Parathyroid adenoma (tissue), 2 donors: ENCODE results near the gene CYTH2.

Source experiments
- H2AFZ ChIP-seq: fragments of 300-600 bp; sonication (generic); one replicate; pipeline ENCODE4 v1.7.0; 2017; ENCODE audit warnings: antibody characterized with exemption, mild to moderate bottlenecking
- H3K27ac ChIP-seq: fragments of 300-600 bp; sonication (generic); one replicate; pipeline ENCODE4 v1.7.0; 2017
- H3K27me3 ChIP-seq: fragments of 300-600 bp; sonication (generic); one replicate; pipeline ENCODE4 v1.7.0; 2017; ENCODE audit warnings: low read length; ENCODE audit not compliant: control insufficient read depth, insufficient read depth
- H3K36me3 ChIP-seq: fragments of 300-600 bp; sonication (generic); one replicate; pipeline ENCODE4 v1.7.0; 2017; ENCODE audit warnings: low read length; ENCODE audit not compliant: control insufficient read depth, insufficient read depth
- H3K4me1 ChIP-seq: fragments of 300-600 bp; sonication (generic); one replicate; pipeline ENCODE4 v1.7.0; 2017; ENCODE audit warnings: control low read depth
- H3K4me2 ChIP-seq: fragments of 300-600 bp; sonication (generic); one replicate; pipeline ENCODE4 v1.7.0; 2017; ENCODE audit warnings: low read length
- H3K4me3 ChIP-seq: fragments of 300-600 bp; sonication (generic); one replicate; pipeline ENCODE4 v1.7.0; 2017; ENCODE audit warnings: low read depth, low read length
- H3K79me2 ChIP-seq: fragments of 300-600 bp; sonication (generic); one replicate; pipeline ENCODE4 v1.7.0; 2017; ENCODE audit warnings: control low read depth
- H3K9ac ChIP-seq: fragments of 300-600 bp; sonication (generic); one replicate; pipeline ENCODE4 v1.7.0; 2017; ENCODE audit warnings: mild to moderate bottlenecking
- H3K9me3 ChIP-seq: fragments of 300-600 bp; sonication (generic); one replicate; pipeline ENCODE4 v1.7.0; 2017; ENCODE audit warnings: low read length; ENCODE audit not compliant: control insufficient read depth
- TF ChIP-seq, protein P1 (sequence below): fragments of 300-600 bp; sonication (generic); IDR thresholded peaks from one replicate; pipeline ENCODE4 v1.7.0; 2017; ENCODE audit warnings: antibody characterized with exemption, mild to moderate bottlenecking
- donor health status: primary hyperparathyroidism.

CYTH2 gene

DNA sequence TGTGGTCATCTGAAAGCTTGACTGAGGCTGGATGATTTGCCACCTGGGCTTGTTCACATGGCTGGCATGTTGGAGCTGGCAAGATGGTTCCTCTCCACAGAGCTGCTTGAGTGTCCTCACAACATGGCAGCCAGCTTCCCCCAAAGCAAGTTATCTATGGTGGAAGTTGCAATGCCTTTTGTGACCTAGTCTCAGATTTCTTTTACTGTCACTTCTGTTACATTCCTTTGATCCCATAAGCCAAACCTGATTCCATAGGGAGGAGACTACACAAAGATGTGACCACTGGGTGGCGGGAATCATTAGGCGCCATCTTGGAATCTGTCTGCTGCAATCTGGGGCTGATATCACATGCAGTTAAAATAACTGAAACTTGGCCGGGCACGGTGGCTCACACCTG, 60.0 kb downstream of the CYTH2 start:
- Histone ChIP-seq H3K9me3 (no peaks in the 10 kb centered on the region), H3K9ac (no peak overlapping the region), H3K4me3 (no peak overlapping the region), H3K27ac (no peak overlapping the region), H3K27me3 (no peaks in the 10 kb centered on the region), H2AFZ (no peak overlapping the region), H3K79me2 (no peaks in the 10 kb centered on the region), H3K4me1 (no peaks in the 10 kb centered on the region), H3K36me3 (no peaks in the 10 kb centered on the region), H3K4me2 (no peak overlapping the region)
- TF ChIP-seq, protein P1, sequence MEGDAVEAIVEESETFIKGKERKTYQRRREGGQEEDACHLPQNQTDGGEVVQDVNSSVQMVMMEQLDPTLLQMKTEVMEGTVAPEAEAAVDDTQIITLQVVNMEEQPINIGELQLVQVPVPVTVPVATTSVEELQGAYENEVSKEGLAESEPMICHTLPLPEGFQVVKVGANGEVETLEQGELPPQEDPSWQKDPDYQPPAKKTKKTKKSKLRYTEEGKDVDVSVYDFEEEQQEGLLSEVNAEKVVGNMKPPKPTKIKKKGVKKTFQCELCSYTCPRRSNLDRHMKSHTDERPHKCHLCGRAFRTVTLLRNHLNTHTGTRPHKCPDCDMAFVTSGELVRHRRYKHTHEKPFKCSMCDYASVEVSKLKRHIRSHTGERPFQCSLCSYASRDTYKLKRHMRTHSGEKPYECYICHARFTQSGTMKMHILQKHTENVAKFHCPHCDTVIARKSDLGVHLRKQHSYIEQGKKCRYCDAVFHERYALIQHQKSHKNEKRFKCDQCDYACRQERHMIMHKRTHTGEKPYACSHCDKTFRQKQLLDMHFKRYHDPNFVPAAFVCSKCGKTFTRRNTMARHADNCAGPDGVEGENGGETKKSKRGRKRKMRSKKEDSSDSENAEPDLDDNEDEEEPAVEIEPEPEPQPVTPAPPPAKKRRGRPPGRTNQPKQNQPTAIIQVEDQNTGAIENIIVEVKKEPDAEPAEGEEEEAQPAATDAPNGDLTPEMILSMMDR = no peak

DNA sequence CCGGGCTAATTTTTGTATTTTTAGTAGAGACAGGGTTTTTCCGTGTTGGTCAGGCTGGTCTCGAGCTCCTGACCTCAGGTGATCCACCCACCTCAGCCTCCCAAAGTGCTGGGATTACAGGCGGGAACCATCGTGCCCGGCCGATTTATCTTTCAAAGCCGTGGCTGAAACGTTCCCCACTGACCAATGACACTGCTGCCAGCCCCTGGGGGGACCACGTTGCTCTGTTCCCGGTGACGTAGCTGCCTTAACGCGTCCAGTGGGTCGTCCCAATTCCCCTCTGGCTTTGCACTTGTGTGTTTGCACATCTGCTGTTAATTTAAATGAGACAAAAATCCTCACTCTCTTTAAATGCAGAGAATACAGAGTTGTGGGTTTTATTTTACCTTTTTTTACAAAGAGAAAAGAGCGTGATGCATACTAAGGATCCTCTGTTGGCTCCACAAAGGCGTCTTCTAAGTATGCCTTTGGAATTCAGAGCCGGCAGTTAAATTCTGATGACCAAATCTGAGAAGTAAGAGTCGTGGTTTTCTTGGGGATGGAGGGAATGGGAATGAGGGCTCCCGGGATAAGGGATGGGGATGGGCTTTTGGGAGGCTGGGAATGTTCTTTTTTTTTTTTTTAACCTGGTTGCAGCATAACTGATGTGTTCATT, 61.0 kb downstream of the CYTH2 start:
- H3K4me3 ChIP-seq = no peak overlapping the region
- TF ChIP-seq, protein P1 = no peak
- no peaks in the 10 kb centered on the region for H3K36me3 ChIP-seq
- no peak overlapping the region for H2AFZ ChIP-seq
- H3K4me2 ChIP-seq = no peak overlapping the region
- no peak overlapping the region for H3K27ac ChIP-seq
- no peaks in the 10 kb centered on the region for H3K27me3 ChIP-seq
- H3K4me1 ChIP-seq = no peaks in the 10 kb centered on the region
- no peak overlapping the region for H3K9ac ChIP-seq
- no peaks in the 10 kb centered on the region for H3K9me3 ChIP-seq
- no peaks in the 10 kb centered on the region for H3K79me2 ChIP-seq

DNA sequence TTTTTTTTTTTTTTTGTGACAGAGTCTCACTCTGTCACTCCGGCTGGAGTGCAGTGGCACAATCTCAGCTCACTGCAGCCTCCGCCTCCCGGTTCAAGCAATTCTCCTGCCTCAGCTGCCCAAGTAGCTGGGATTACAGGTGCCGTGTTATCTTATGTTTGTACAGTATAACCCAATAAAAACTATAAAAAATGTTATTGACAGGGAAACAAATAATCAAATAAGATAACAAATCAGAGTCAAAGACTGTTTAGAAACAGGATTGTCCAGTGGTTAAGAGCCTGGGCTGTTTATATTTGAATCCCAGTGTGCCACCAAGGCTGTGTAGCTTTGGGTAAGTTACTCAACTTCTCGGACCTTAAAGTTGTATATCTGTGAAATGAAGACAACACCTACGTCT, 61.6 kb downstream of the CYTH2 start:
- H3K27ac ChIP-seq = no peak overlapping the region
- H3K79me2 ChIP-seq = no peaks in the 10 kb centered on the region
- H3K9ac ChIP-seq = no peak overlapping the region
- no peaks in the 10 kb centered on the region for H3K27me3 ChIP-seq
- no peak overlapping the region for H3K4me3 ChIP-seq
- H3K4me2 ChIP-seq = no peak overlapping the region
- TF ChIP-seq, protein P1 = no peak
- no peaks in the 10 kb centered on the region for H3K36me3 ChIP-seq
- H2AFZ ChIP-seq = no peak overlapping the region
- no peaks in the 10 kb centered on the region for H3K9me3 ChIP-seq
- H3K4me1 ChIP-seq = no peaks in the 10 kb centered on the region
